GM21526 (cell line): ENCODE results near the gene CCDC187.

ENCODE experiments used
- ATAC-seq: cut with Tn5 transposase; IDR thresholded peaks from one replicate; pipeline ENCODE4 v1.9.1; 2021; ENCODE audit warnings: moderate library complexity; ENCODE audit not compliant: unreplicated experiment, low FRiP score

Gene CCDC187

GRCh38 chr9:136340356-136341041 lies 36.6 kb upstream of the CCDC187 start:
- no peak for ATAC-seq

- no peak for ATAC-seq
These were observed 36.0 kb upstream of the CCDC187 start for GRCh38 chr9:136339958-136340310.

GRCh38 chr9:136339173-136339957 lies 35.5 kb upstream of the CCDC187 start:
- ATAC-seq = no peak

GRCh38 chr9:136338511-136338910 lies 34.6 kb upstream of the CCDC187 start:
- no peak for ATAC-seq

- ATAC-seq = no peak
These were observed 33.8 kb upstream of the CCDC187 start for GRCh38 chr9:136337416-136338395.

GRCh38 chr9:136336881-136337280 lies 33.0 kb upstream of the CCDC187 start:
- no peak for ATAC-seq

GRCh38 chr9:136336156-136336870 lies 32.4 kb upstream of the CCDC187 start:
- no peak for ATAC-seq

- no peak for ATAC-seq
These were observed 31.6 kb upstream of the CCDC187 start for GRCh38 chr9:136335296-136336155.

GRCh38 chr9:136334541-136334940 lies 30.6 kb upstream of the CCDC187 start:
- ATAC-seq = no peak

GRCh38 chr9:136333486-136333885 lies 29.6 kb upstream of the CCDC187 start:
- no peak for ATAC-seq

GRCh38 chr9:136333045-136333444 lies 29.2 kb upstream of the CCDC187 start:
- ATAC-seq = no peak

GRCh38 chr9:136332482-136332983 lies 28.6 kb upstream of the CCDC187 start:
- no peak for ATAC-seq

- no peak for ATAC-seq
These were observed 27.9 kb upstream of the CCDC187 start for GRCh38 chr9:136331556-136332481.

GRCh38 chr9:136331030-136331429 lies 27.1 kb upstream of the CCDC187 start:
- ATAC-seq = no peak

- ATAC-seq = no peak
These were observed 26.6 kb upstream of the CCDC187 start for GRCh38 chr9:136330406-136330990.

GRCh38 chr9:136329636-136330405 lies 25.9 kb upstream of the CCDC187 start:
- ATAC-seq = no peak

- ATAC-seq = no peak
These were observed 25.3 kb upstream of the CCDC187 start for GRCh38 chr9:136329211-136329627.
